Measurements from ENCODE around the gene FOXO3B.
"Not testable (repeated sequence)": the region's sequence is repeated elsewhere in the genome, so short reads cannot be mapped to it uniquely, and the experiment has no call there.

GRCh38 chr17:18708215-18708614, 26.1 kb upstream of the FOXO3B start:
- not testable (repeated sequence) for TF ChIP-seq POLR2A, TAF1, POU2F2 (IDR thresholded peaks at IDR 0.05; ENCODE audit: low read depth, low read length)
